ENCODE results near the gene CCDC148. TPM values are rescaled to one million over a fixed set of nuclear protein-coding genes. Genes with fewer than 3 reads are reported as not detected.

The CCDC148 gene
- total RNA-seq, 1 donor from 2014 or later = 1.2 TPM

DNA sequence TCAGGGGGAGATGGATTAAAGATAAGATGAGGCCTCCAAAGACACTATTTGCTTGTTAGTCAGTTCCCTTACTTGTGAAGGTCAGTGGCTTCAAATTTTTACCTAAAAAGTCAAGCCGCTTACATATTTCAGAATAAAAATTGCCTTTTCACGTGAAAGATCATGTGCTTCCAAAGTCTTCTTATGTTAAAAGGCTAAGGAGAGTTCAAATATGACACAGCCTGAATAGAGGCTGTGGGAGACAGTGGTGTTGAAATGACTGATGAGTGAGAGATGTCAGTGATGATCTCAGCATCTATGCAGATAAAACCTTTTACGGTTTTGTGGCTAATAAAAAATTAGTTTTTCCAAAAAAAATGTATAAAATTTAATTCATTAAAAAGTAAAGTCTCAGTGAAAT lies 314.4 kb downstream of the CCDC148 start:
- no peak overlapping the region for H3K4me3 ChIP-seq
- DNase-seq = no peak
- no peaks in the 10 kb centered on the region for H3K27me3 ChIP-seq
- no peak overlapping the region for H3K27ac ChIP-seq
- H3K9me3 ChIP-seq = no peaks in the 10 kb centered on the region
- H3K4me1 ChIP-seq = no peaks in the 10 kb centered on the region
- no peaks in the 10 kb centered on the region for H3K36me3 ChIP-seq
- intact Hi-C loops (cut with DNase I) = no loop called here
- TF ChIP-seq, protein P1, sequence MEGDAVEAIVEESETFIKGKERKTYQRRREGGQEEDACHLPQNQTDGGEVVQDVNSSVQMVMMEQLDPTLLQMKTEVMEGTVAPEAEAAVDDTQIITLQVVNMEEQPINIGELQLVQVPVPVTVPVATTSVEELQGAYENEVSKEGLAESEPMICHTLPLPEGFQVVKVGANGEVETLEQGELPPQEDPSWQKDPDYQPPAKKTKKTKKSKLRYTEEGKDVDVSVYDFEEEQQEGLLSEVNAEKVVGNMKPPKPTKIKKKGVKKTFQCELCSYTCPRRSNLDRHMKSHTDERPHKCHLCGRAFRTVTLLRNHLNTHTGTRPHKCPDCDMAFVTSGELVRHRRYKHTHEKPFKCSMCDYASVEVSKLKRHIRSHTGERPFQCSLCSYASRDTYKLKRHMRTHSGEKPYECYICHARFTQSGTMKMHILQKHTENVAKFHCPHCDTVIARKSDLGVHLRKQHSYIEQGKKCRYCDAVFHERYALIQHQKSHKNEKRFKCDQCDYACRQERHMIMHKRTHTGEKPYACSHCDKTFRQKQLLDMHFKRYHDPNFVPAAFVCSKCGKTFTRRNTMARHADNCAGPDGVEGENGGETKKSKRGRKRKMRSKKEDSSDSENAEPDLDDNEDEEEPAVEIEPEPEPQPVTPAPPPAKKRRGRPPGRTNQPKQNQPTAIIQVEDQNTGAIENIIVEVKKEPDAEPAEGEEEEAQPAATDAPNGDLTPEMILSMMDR (IDR thresholded peaks at IDR 0.05) = no peak
- ATAC-seq = no peak

DNA sequence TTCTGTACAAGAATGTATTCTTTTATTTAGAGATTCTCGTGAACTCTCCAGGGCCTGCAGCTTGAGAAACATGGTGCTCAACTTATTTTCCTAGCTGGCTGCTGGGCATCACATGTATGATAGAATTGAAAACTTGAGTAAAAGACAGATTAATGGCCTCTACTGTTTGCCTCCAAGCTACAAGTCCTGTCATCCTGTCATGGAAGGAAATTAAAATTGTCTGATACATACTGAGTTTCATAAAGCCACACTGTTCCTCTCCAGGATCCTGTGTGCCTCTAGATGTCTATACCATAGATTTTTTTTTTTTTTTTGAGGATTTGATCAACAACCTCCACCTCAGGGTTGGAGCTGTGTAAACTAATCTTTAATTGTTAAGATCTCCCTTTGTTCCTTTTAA lies 316.4 kb downstream of the CCDC148 start:
- H3K36me3 ChIP-seq = no peaks in the 10 kb centered on the region
- no peak overlapping the region for H3K27ac ChIP-seq
- ATAC-seq (no peak), DNase-seq (no peak)
- no peaks in the 10 kb centered on the region for H3K4me1 ChIP-seq
- no peaks in the 10 kb centered on the region for H3K9me3 ChIP-seq
- H3K27me3 ChIP-seq = no peaks in the 10 kb centered on the region
- TF ChIP-seq, protein P1 (IDR thresholded peaks at IDR 0.05) = no peak
- intact Hi-C loops (cut with DNase I) = no loop called here
- H3K4me3 ChIP-seq = no peak overlapping the region

DNA sequence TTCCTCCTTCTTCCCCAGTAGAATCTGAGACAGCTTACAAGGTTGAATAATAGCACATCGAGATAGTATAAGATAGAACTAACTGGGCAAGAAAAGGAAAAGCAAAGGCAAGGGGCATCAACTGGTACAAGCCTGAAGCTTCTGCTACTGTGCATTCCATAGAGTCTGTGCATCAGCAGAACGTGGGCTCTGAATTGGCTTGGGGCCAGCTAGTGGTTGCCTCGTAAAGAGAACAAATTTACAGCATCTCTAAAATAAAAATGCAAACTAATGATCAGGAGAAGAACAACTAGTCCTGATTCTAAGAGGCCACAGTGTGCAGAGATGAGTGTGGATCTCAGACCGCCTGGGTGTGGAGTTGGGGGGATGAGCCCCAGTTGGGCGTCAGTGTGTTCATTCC lies 318.3 kb downstream of the CCDC148 start:
- TF ChIP-seq, protein P1 (IDR thresholded peaks at IDR 0.05) = no peak
- ATAC-seq (no peak), DNase-seq (no peak)
- H3K36me3 ChIP-seq = no peaks in the 10 kb centered on the region
- no peak overlapping the region for H3K27ac ChIP-seq
- H3K9me3 ChIP-seq = no peaks in the 10 kb centered on the region
- intact Hi-C loops (cut with DNase I) = no loop called here
- no peaks in the 10 kb centered on the region for H3K27me3 ChIP-seq
- H3K4me1 ChIP-seq = no peaks in the 10 kb centered on the region
- no peak overlapping the region for H3K4me3 ChIP-seq

DNA sequence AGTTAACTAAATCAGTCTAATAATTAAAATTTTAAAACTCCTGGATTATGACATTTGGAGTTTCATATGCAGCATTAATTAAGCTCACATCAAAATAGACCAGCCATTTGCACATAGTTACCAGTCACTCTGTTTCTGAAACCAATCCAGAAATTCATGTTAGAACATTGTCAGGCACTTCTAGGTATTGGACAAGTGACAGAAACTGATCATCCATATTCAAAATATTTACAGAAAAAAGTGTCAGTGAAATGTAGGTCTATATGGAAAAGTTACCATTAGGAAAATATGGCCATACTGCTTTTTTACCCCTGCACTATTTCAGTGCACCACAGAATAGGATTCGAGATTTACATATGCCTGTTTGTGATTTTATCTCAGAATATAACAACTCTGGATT lies 321.5 kb downstream of the CCDC148 start:
- intact Hi-C loops (cut with DNase I) = no loop called here

DNA sequence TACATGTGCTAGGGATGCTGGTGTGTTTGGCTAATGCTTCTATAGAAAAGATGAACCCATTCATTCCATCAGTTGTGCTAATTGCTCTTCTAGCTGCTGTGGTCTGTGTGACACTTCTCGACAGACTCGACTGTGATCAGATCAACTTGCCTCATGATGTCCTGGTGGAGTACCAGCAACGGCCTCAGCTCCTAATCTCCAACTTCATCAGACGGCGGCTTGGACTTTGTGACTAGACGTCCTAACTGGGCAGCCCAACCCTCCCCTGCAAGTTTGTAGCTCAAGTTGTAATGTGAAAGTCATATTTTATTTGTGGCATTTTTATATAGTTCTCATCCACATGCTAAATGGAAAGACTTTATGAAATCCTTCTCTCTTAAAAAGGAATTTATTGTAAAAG lies 321.9 kb downstream of the CCDC148 start:
- DNase-seq = no peak
- intact Hi-C loops (cut with DNase I) = no loop called here

More for the DNA sequence above, 321.5 kb downstream of the CCDC148 start:
- Histone ChIP-seq H3K9me3 (no peaks in the 10 kb centered on the region), H3K36me3 (no peaks in the 10 kb centered on the region), H3K27ac (no peak overlapping the region), H3K4me3 (no peak overlapping the region), H3K4me1 (no peaks in the 10 kb centered on the region), H3K27me3 (no peaks in the 10 kb centered on the region)
- TF ChIP-seq, protein P1 (IDR thresholded peaks at IDR 0.05) = no peak
- DNase-seq = no peak
- no peak for ATAC-seq

More for the DNA sequence above, 321.9 kb downstream of the CCDC148 start:
- Histone ChIP-seq H3K4me1 (no peaks in the 10 kb centered on the region), H3K9me3 (no peaks in the 10 kb centered on the region), H3K4me3 (no peak overlapping the region), H3K27ac (no peak overlapping the region), H3K36me3 (no peaks in the 10 kb centered on the region), H3K27me3 (no peaks in the 10 kb centered on the region)
- no peak for ATAC-seq
- TF ChIP-seq, protein P1 (IDR thresholded peaks at IDR 0.05) = no peak
